Activated CD4-positive, alpha-beta T cell treated with anti-CD3 and anti-CD28 coated beads for 48 hours (primary cell): ENCODE results near the gene KRTAP5-6.
"Not testable (repeated sequence)": the region's sequence is repeated elsewhere in the genome, so short reads cannot be mapped to it uniquely, and the experiment has no call there.

ENCODE experiments used
- DNase-seq: peaks from one replicate; pipeline ENCODE4 v3.0.0-alpha.2; 2020

The KRTAP5-6 gene

GRCh38 chr11:1683904-1684572 lies 13.0 kb upstream of the KRTAP5-6 start:
- not testable (repeated sequence) for DNase-seq

- not testable (repeated sequence) for DNase-seq
Measured at GRCh38 chr11:1684886-1685874, 11.8 kb upstream of the KRTAP5-6 start.

- DNase-seq: not testable (repeated sequence)
Measured at GRCh38 chr11:1686220-1686619, 10.8 kb upstream of the KRTAP5-6 start.

- not testable (repeated sequence) for DNase-seq
Measured at GRCh38 chr11:1688336-1688947, 8.6 kb upstream of the KRTAP5-6 start.

GRCh38 chr11:1689250-1690166 lies 7.5 kb upstream of the KRTAP5-6 start:
- not testable (repeated sequence) for DNase-seq

GRCh38 chr11:1690167-1691025 lies 6.6 kb upstream of the KRTAP5-6 start:
- no peak for DNase-seq

- DNase-seq: no peak
Measured at GRCh38 chr11:1691026-1691877, 5.7 kb upstream of the KRTAP5-6 start.

GRCh38 chr11:1691878-1692707 lies 4.9 kb upstream of the KRTAP5-6 start:
- DNase-seq: no peak

- DNase-seq: no peak
Measured at GRCh38 chr11:1692708-1693326, 4.2 kb upstream of the KRTAP5-6 start.

GRCh38 chr11:1693327-1694063 lies 3.5 kb upstream of the KRTAP5-6 start:
- peak; percentile 81 for DNase-seq

GRCh38 chr11:1694064-1694845 lies 2.7 kb upstream of the KRTAP5-6 start:
- peak; percentile 89 for DNase-seq

- DNase-seq: no peak
Measured at GRCh38 chr11:1694846-1695547, 2.0 kb upstream of the KRTAP5-6 start.

GRCh38 chr11:1695548-1696108 lies 1.4 kb upstream of the KRTAP5-6 start:
- DNase-seq: no peak

- no peak for DNase-seq
Measured at GRCh38 chr11:1699771-1700170, 2.8 kb downstream of the KRTAP5-6 start.

- peak; percentile 31 for DNase-seq
Measured at GRCh38 chr11:1701091-1701807, 4.3 kb downstream of the KRTAP5-6 start.

- no peak for DNase-seq
Measured at GRCh38 chr11:1702506-1702905, 5.5 kb downstream of the KRTAP5-6 start.
